Measurements from ENCODE around the gene MAD2L1. TPM values are rescaled to one million over a fixed set of nuclear protein-coding genes. Genes with fewer than 3 reads are reported as not detected.

MAD2L1 gene
- 110 and 117 TPM in 2 replicates for total RNA-seq (2021)
- percentile 97 among the genes with signal in this experiment for Bru-seq, nascent RNA
- BruChase-seq, experiment 1, labeled RNA remaining after a 2-hour chase = percentile 95 among the genes with signal in this experiment
- percentile 98 among the genes with signal in this experiment for BruChase-seq, experiment 2, labeled RNA remaining after a 6-hour chase
- long read RNA-seq, full-length matches to known transcripts = 305 of 321 reads
- long read RNA-seq, partial matches to known transcripts = 3 of 321 reads
- long read RNA-seq, other reads (novel, unspliced or antisense) = 13 of 321 reads

DNA sequence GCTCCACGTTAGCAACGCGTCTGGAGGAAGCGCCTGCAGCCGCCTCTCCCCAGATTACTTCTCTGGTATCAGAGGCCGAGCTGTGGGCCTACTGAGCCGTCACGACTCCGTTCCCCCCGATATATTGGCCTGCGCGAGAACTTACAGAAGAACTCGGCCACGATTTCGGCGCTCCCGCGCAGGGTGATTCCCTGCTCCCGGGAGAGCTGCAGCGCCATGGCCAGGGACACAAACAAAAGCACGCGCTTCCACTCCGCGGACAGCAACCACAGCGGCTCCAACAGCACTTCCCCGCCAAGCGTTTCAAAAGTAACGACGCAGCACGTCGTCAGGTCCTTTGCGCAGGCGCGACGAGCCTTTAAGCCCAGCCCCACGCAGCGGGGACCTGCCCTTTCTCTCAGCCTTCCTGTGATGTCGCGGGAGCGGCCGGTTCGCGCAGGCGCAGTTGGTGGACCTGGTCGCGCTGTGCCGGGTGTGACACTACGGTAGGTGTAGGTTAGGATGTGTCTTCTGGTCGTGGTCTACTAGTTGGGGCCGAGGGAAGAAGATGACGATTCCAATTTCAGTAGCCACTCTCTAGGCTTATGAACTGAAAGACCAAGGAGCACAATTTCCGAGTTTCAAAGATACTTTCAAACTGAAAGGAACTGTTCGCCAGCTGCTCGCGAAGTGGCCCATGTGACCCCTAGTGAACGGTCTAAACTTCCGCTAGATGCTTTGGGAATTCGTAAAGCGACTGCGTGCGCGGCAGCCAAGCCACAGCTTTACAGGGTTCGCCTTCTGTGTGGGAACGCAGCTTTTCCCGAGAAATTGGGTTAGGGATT, at the start of gene MAD2L1:
Gene MAD2L1 (minus strand): TSS at position 332 of the 824 bp plus-strand sequence. CDS start 114 bp downstream, at position 218.
- BruUV-seq (replicated peaks) = no TSS peak
- ChIA-PET CTCF (interaction anchor here (0.6 kb wide), 1 partner anchor 1401 kb away, joined by 3 read pairs; no protein-coding TSS in a partner anchor), POLR2A (ENCODE audit: low non-redundant PET) (no interaction called here)
- Histone ChIP-seq H3K4me1 (ENCODE audit: insufficient read depth, low read length, poor library complexity, severe bottlenecking) (peaks cover 41% of the 10 kb centered on the region), H3K36me3 (ENCODE audit: insufficient read depth, low read length, poor library complexity, severe bottlenecking) (peaks cover 25% of the 10 kb centered on the region), H3K27me3 (replicated peaks; ENCODE audit: insufficient read depth, low read depth, low read length, poor library complexity) (no peaks in the 10 kb centered on the region), H3K27ac (ENCODE audit: low read depth, low read length, poor library complexity, severe bottlenecking) (peak within 1 kb of the TSS; percentile 91), H3K9me3 (ENCODE audit: low read depth, low read length, poor library complexity, severe bottlenecking) (no peaks in the 10 kb centered on the region), H3K4me3 (ENCODE audit: low read depth, low read length, poor library complexity, severe bottlenecking) (peak within 1 kb of the TSS; percentile 87)
- intact Hi-C loops (cut with micrococcal nuclease; ENCODE audit: unreplicated experiment) = no loop called here
- DNase-seq (ENCODE audit: low spot score) = peak; percentile 99
- TF ChIP-seq, protein P1, sequence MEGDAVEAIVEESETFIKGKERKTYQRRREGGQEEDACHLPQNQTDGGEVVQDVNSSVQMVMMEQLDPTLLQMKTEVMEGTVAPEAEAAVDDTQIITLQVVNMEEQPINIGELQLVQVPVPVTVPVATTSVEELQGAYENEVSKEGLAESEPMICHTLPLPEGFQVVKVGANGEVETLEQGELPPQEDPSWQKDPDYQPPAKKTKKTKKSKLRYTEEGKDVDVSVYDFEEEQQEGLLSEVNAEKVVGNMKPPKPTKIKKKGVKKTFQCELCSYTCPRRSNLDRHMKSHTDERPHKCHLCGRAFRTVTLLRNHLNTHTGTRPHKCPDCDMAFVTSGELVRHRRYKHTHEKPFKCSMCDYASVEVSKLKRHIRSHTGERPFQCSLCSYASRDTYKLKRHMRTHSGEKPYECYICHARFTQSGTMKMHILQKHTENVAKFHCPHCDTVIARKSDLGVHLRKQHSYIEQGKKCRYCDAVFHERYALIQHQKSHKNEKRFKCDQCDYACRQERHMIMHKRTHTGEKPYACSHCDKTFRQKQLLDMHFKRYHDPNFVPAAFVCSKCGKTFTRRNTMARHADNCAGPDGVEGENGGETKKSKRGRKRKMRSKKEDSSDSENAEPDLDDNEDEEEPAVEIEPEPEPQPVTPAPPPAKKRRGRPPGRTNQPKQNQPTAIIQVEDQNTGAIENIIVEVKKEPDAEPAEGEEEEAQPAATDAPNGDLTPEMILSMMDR (conservative IDR thresholded peaks at IDR 0.05; ENCODE audit: low read depth, low read length) = no peak
- no peak for TF ChIP-seq EZH2 (IDR thresholded peaks at IDR 0.05; ENCODE audit: borderline replicate concordance, low read depth, low read length, poor library complexity, severe bottlenecking)

DNA sequence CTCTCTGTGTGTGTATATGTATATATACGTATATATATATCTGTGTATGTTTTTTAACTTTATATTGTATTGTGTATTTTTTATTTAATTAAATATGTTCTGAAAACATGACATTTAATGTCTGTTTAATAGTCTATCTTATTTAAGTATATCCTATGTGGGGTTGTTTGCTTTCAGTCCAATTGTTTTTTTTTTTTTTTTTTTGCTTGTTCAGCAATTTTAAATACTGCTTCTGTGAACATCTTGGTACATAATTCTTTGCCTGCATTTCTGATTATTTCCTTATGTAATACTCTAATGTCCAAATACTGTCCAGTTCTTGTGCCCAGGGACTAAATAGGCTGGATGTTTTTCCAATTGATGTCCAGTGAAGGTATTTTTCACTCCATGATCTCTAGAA, 45.1 kb upstream of the MAD2L1 start:
- no peaks in the 10 kb centered on the region for H3K36me3 ChIP-seq (ENCODE audit: insufficient read depth, low read length, poor library complexity, severe bottlenecking)
- DNase-seq (ENCODE audit: low spot score) = no peak
- H3K27me3 ChIP-seq (replicated peaks; ENCODE audit: insufficient read depth, low read depth, low read length, poor library complexity) = no peaks in the 10 kb centered on the region
- intact Hi-C loops (cut with micrococcal nuclease; ENCODE audit: unreplicated experiment) = no loop called here
- no peaks in the 10 kb centered on the region for H3K9me3 ChIP-seq (ENCODE audit: low read depth, low read length, poor library complexity, severe bottlenecking)
- TF ChIP-seq, protein P1 (conservative IDR thresholded peaks at IDR 0.05; ENCODE audit: low read depth, low read length) = no peak
- no peak for TF ChIP-seq EZH2 (IDR thresholded peaks at IDR 0.05; ENCODE audit: borderline replicate concordance, low read depth, low read length, poor library complexity, severe bottlenecking)
- H3K4me3 ChIP-seq (ENCODE audit: low read depth, low read length, poor library complexity, severe bottlenecking) = no peak overlapping the region
- BruUV-seq (replicated peaks) = no TSS peak
- no peak overlapping the region for H3K27ac ChIP-seq (ENCODE audit: low read depth, low read length, poor library complexity, severe bottlenecking)
- ChIA-PET CTCF (no interaction called here), POLR2A (ENCODE audit: low non-redundant PET) (no interaction called here)
- H3K4me1 ChIP-seq (ENCODE audit: insufficient read depth, low read length, poor library complexity, severe bottlenecking) = no peaks in the 10 kb centered on the region

DNA sequence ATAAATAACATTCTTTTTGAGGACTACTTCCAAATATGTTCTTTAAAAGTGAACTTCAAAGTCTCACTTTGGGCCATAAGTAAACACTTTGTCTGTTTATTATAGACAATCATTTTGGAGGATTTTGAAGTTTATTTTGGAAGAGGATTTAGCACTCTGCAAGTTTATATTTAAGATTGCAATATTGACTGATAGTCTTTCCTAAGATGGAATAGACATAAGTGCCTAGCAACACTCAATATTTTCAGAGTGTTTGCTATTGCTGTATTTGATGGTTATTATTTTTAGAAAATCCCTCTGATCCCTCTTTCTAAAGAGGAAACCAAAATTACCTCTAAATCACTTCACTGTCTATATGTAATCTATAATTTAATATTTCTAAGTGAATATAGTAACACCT, 42.8 kb upstream of the MAD2L1 start:
- no TSS peak for BruUV-seq (replicated peaks)
- no peaks in the 10 kb centered on the region for H3K4me1 ChIP-seq (ENCODE audit: insufficient read depth, low read length, poor library complexity, severe bottlenecking)
- H3K36me3 ChIP-seq (ENCODE audit: insufficient read depth, low read length, poor library complexity, severe bottlenecking) = no peaks in the 10 kb centered on the region
- TF ChIP-seq EZH2 (IDR thresholded peaks at IDR 0.05; ENCODE audit: borderline replicate concordance, low read depth, low read length, poor library complexity, severe bottlenecking) = no peak
- TF ChIP-seq, protein P1 (conservative IDR thresholded peaks at IDR 0.05; ENCODE audit: low read depth, low read length) = no peak
- H3K4me3 ChIP-seq (ENCODE audit: low read depth, low read length, poor library complexity, severe bottlenecking) = no peak overlapping the region
- ChIA-PET CTCF (no interaction called here), POLR2A (ENCODE audit: low non-redundant PET) (no interaction called here)
- H3K27me3 ChIP-seq (replicated peaks; ENCODE audit: insufficient read depth, low read depth, low read length, poor library complexity) = no peaks in the 10 kb centered on the region
- intact Hi-C loops (cut with micrococcal nuclease; ENCODE audit: unreplicated experiment) = no loop called here
- DNase-seq (ENCODE audit: low spot score) = no peak
- H3K27ac ChIP-seq (ENCODE audit: low read depth, low read length, poor library complexity, severe bottlenecking) = no peak overlapping the region
- no peaks in the 10 kb centered on the region for H3K9me3 ChIP-seq (ENCODE audit: low read depth, low read length, poor library complexity, severe bottlenecking)

Data from A673 (cell line).